ENCODE data around the gene FAM222B.

FAM222B gene

DNA sequence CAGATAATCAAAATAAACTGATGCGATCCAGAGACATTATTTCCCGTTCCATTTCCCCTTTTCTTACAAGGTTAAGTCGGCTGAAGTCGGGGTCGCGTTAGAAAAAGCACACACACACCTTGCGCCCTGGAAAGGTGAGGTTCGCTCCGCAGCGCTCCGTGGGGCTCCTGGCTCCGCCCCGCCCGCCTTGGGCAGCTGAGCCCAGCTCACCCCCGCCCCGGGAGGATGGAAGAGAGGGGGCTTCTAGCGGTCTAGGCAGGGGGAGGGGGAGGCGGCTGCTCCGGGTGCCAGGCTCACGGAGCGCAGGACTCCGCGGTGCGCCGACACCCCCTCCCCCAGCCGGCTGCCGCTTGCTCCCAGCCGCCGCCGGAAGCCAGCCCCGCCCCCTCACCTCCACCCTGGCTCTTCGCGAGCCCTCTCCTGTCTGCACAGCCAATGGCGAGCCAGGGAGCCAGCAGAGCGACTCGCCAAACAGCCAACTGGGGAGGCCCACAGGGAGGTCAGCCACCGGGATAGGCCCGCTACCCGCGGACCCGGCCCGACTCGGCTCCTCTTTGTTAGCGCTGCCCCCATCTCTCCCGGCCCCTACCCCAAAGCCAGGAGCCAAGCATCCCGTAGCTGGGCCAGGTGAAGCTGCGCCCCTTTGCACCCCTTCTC lies 30.4 kb downstream of the FAM222B start (continued):
- TF ChIP-seq, protein P1, sequence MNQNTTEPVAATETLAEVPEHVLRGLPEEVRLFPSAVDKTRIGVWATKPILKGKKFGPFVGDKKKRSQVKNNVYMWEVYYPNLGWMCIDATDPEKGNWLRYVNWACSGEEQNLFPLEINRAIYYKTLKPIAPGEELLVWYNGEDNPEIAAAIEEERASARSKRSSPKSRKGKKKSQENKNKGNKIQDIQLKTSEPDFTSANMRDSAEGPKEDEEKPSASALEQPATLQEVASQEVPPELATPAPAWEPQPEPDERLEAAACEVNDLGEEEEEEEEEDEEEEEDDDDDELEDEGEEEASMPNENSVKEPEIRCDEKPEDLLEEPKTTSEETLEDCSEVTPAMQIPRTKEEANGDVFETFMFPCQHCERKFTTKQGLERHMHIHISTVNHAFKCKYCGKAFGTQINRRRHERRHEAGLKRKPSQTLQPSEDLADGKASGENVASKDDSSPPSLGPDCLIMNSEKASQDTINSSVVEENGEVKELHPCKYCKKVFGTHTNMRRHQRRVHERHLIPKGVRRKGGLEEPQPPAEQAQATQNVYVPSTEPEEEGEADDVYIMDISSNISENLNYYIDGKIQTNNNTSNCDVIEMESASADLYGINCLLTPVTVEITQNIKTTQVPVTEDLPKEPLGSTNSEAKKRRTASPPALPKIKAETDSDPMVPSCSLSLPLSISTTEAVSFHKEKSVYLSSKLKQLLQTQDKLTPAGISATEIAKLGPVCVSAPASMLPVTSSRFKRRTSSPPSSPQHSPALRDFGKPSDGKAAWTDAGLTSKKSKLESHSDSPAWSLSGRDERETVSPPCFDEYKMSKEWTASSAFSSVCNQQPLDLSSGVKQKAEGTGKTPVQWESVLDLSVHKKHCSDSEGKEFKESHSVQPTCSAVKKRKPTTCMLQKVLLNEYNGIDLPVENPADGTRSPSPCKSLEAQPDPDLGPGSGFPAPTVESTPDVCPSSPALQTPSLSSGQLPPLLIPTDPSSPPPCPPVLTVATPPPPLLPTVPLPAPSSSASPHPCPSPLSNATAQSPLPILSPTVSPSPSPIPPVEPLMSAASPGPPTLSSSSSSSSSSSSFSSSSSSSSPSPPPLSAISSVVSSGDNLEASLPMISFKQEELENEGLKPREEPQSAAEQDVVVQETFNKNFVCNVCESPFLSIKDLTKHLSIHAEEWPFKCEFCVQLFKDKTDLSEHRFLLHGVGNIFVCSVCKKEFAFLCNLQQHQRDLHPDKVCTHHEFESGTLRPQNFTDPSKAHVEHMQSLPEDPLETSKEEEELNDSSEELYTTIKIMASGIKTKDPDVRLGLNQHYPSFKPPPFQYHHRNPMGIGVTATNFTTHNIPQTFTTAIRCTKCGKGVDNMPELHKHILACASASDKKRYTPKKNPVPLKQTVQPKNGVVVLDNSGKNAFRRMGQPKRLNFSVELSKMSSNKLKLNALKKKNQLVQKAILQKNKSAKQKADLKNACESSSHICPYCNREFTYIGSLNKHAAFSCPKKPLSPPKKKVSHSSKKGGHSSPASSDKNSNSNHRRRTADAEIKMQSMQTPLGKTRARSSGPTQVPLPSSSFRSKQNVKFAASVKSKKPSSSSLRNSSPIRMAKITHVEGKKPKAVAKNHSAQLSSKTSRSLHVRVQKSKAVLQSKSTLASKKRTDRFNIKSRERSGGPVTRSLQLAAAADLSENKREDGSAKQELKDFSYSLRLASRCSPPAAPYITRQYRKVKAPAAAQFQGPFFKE (tag by site-specific recombination; IDR thresholded peaks at IDR 0.05; ENCODE audit: borderline replicate concordance): no peak
- TF ChIP-seq KLF16 (tag by site-specific recombination; IDR thresholded peaks at IDR 0.05) (peak; percentile 5; the same call in 1 of the 2 replicates), ZNF112 (tag by site-specific recombination; IDR thresholded peaks at IDR 0.05) (no peak), KLF10 (tag by site-specific recombination; IDR thresholded peaks at IDR 0.05) (peak; percentile 55), ZNF423 (tag by site-specific recombination; IDR thresholded peaks at IDR 0.05) (peak; percentile 27; the same call in 1 of the 2 replicates), ZEB2 (tag by site-specific recombination; IDR thresholded peaks at IDR 0.05) (0 out of 2 replicates have a peak, but pooled peaks have one; percentile 77), KLF8 (tag by site-specific recombination; IDR thresholded peaks at IDR 0.05) (peak; percentile 73; the same call in 1 of the 2 replicates), ZNF530 (tag by site-specific recombination; IDR thresholded peaks at IDR 0.05; ENCODE audit: low read depth) (no peak), ZNF558 (tag by site-specific recombination; IDR thresholded peaks at IDR 0.05) (no peak), IKZF3 (tag by site-specific recombination; IDR thresholded peaks at IDR 0.05) (no peak), ZNF776 (tag by site-specific recombination; IDR thresholded peaks at IDR 0.05; ENCODE audit: borderline replicate concordance) (no peak), ZNF571 (tag by site-specific recombination; IDR thresholded peaks at IDR 0.05) (no peak), ZNF366 (tag by site-specific recombination; conservative IDR thresholded peaks at IDR 0.05) (0 out of 2 replicates have a peak, but pooled peaks have one; percentile 7), KLF1 (tag by site-specific recombination; IDR thresholded peaks at IDR 0.05) (peak; percentile 8; the same call in 1 of the 2 replicates), ZNF138 (tag by site-specific recombination; IDR thresholded peaks at IDR 0.05; ENCODE audit: borderline replicate concordance) (no peak), ZIC2 (tag by site-specific recombination; IDR thresholded peaks at IDR 0.05) (peak; percentile 33; the same call in 1 of the 2 replicates), ZBTB17 (tag by site-specific recombination; IDR thresholded peaks at IDR 0.05) (peak; percentile 10; the same call in 1 of the 2 replicates), GLI2 (tag by site-specific recombination; IDR thresholded peaks at IDR 0.05; ENCODE audit: borderline replicate concordance, low read depth) (no peak), ZNF341 (tag by site-specific recombination; IDR thresholded peaks at IDR 0.05; ENCODE audit: low read depth) (peak; percentile 73), ZNF350 (tag by site-specific recombination; IDR thresholded peaks at IDR 0.05) (no peak)
- TF ChIP-seq, protein P2, sequence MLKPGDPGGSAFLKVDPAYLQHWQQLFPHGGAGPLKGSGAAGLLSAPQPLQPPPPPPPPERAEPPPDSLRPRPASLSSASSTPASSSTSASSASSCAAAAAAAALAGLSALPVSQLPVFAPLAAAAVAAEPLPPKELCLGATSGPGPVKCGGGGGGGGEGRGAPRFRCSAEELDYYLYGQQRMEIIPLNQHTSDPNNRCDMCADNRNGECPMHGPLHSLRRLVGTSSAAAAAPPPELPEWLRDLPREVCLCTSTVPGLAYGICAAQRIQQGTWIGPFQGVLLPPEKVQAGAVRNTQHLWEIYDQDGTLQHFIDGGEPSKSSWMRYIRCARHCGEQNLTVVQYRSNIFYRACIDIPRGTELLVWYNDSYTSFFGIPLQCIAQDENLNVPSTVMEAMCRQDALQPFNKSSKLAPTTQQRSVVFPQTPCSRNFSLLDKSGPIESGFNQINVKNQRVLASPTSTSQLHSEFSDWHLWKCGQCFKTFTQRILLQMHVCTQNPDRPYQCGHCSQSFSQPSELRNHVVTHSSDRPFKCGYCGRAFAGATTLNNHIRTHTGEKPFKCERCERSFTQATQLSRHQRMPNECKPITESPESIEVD (tag by site-specific recombination; IDR thresholded peaks at IDR 0.05): no peak
- TF ChIP-seq, protein P3, sequence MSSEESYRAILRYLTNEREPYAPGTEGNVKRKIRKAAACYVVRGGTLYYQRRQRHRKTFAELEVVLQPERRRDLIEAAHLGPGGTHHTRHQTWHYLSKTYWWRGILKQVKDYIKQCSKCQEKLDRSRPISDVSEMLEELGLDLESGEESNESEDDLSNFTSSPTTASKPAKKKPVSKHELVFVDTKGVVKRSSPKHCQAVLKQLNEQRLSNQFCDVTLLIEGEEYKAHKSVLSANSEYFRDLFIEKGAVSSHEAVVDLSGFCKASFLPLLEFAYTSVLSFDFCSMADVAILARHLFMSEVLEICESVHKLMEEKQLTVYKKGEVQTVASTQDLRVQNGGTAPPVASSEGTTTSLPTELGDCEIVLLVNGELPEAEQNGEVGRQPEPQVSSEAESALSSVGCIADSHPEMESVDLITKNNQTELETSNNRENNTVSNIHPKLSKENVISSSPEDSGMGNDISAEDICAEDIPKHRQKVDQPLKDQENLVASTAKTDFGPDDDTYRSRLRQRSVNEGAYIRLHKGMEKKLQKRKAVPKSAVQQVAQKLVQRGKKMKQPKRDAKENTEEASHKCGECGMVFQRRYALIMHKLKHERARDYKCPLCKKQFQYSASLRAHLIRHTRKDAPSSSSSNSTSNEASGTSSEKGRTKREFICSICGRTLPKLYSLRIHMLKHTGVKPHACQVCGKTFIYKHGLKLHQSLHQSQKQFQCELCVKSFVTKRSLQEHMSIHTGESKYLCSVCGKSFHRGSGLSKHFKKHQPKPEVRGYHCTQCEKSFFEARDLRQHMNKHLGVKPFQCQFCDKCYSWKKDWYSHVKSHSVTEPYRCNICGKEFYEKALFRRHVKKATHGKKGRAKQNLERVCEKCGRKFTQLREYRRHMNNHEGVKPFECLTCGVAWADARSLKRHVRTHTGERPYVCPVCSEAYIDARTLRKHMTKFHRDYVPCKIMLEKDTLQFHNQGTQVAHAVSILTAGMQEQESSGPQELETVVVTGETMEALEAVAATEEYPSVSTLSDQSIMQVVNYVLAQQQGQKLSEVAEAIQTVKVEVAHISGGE (tag by site-specific recombination; conservative IDR thresholded peaks at IDR 0.05; ENCODE audit: low read depth): peak; percentile 43; the same call in 1 of the 2 replicates
- TF ChIP-seq, protein P4, sequence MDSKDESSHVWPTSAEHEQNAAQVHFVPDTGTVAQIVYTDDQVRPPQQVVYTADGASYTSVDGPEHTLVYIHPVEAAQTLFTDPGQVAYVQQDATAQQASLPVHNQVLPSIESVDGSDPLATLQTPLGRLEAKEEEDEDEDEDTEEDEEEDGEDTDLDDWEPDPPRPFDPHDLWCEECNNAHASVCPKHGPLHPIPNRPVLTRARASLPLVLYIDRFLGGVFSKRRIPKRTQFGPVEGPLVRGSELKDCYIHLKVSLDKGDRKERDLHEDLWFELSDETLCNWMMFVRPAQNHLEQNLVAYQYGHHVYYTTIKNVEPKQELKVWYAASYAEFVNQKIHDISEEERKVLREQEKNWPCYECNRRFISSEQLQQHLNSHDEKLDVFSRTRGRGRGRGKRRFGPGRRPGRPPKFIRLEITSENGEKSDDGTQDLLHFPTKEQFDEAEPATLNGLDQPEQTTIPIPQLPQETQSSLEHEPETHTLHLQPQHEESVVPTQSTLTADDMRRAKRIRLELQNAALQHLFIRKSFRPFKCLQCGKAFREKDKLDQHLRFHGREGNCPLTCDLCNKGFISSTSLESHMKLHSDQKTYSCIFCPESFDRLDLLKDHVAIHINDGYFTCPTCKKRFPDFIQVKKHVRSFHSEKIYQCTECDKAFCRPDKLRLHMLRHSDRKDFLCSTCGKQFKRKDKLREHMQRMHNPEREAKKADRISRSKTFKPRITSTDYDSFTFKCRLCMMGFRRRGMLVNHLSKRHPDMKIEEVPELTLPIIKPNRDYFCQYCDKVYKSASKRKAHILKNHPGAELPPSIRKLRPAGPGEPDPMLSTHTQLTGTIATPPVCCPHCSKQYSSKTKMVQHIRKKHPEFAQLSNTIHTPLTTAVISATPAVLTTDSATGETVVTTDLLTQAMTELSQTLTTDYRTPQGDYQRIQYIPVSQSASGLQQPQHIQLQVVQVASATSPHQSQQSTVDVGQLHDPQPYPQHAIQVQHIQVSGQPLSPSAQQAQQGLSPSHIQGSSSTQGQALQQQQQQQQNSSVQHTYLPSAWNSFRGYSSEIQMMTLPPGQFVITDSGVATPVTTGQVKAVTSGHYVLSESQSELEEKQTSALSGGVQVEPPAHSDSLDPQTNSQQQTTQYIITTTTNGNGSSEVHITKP (tag by site-specific recombination; IDR thresholded peaks at IDR 0.05): peak; percentile 74

Measured in HEK293 (cell line).